ENCODE results near the gene TTC31.

TTC31 gene

DNA sequence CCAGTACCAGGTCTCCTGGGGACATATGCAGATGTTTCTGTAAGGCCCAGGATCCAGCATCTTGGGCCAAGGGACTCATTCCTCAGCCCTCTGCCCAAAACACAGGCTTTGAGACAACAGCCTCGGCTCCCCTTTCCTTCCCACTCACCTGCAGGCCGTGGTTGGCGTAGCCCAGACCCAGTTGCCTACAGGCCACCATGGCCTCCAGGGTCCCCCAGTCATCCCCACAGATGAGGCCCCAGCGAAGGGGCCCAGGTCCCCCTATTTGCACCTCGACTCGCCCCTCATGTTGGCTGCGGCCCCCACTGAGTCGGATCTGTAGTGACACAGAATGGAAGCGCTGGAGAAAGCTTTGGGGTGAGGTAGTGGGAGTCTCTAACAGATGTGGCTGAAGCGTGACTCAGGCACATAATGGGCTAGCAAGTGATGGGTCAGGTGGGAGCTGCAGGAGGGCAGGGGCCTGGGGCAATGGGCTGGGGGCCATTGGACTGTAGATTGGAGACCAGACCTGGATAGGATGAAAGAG lies 52.6 kb downstream of the TTC31 start:
- in situ Hi-C loops (cut with MboI; ENCODE audit: low pct_unique_long_range_greater_than_20kb, low sequenced_read_pairs, unreplicated experiment): no loop called here
- no peak for DNase-seq (ENCODE audit: low spot score)
- no peak for TF ChIP-seq CTCF (IDR thresholded peaks at IDR 0.05; ENCODE audit: extremely low read depth, insufficient read depth, missing control alignments)

- in situ Hi-C loops (cut with MboI; ENCODE audit: low pct_unique_long_range_greater_than_20kb, low sequenced_read_pairs, unreplicated experiment): no loop called here
- no peak for DNase-seq (ENCODE audit: low spot score)
- no peak for TF ChIP-seq CTCF (IDR thresholded peaks at IDR 0.05; ENCODE audit: extremely low read depth, insufficient read depth, missing control alignments)
These were observed 53.5 kb downstream of the TTC31 start for GRCh38 chr2:74536166-74536950.

GRCh38 chr2:74537140-74537539 lies 54.3 kb downstream of the TTC31 start:
- TF ChIP-seq CTCF (IDR thresholded peaks at IDR 0.05; ENCODE audit: extremely low read depth, insufficient read depth, missing control alignments): no peak
- in situ Hi-C loops (cut with MboI; ENCODE audit: low pct_unique_long_range_greater_than_20kb, low sequenced_read_pairs, unreplicated experiment): no loop called here
- DNase-seq (ENCODE audit: low spot score): no peak

DNA sequence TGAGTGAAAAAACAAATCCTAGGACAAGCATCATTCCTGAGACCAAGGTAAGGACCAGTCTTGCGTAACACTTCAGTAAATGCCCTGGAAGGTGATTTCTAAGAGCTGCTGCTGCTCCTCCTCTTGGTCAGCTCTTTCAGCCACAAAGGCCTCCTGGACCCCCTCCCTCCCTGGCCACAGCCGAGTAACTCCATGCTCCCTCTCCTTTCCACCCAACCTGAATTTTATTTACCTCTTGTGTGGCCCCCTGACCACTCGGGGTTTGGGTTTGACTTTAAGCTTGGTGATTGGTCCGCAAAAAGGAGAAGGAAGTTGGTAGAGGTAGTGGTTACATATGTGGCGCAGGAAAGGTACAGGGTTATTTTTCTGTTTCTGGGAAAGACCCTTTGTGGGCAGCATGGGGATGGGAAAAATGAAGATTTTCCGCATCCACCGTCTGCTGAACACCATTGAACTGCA lies 56.0 kb downstream of the TTC31 start:
- TF ChIP-seq CTCF (IDR thresholded peaks at IDR 0.05; ENCODE audit: extremely low read depth, insufficient read depth, missing control alignments): no peak
- peak; percentile 73 for DNase-seq (ENCODE audit: low spot score)
- in situ Hi-C loops (cut with MboI; ENCODE audit: low pct_unique_long_range_greater_than_20kb, low sequenced_read_pairs, unreplicated experiment): no loop called here

GRCh38 chr2:74540291-74540690 lies 57.4 kb downstream of the TTC31 start:
- no peak for TF ChIP-seq CTCF (IDR thresholded peaks at IDR 0.05; ENCODE audit: extremely low read depth, insufficient read depth, missing control alignments)
- no peak for DNase-seq (ENCODE audit: low spot score)
- in situ Hi-C loops (cut with MboI; ENCODE audit: low pct_unique_long_range_greater_than_20kb, low sequenced_read_pairs, unreplicated experiment): no loop called here

DNA sequence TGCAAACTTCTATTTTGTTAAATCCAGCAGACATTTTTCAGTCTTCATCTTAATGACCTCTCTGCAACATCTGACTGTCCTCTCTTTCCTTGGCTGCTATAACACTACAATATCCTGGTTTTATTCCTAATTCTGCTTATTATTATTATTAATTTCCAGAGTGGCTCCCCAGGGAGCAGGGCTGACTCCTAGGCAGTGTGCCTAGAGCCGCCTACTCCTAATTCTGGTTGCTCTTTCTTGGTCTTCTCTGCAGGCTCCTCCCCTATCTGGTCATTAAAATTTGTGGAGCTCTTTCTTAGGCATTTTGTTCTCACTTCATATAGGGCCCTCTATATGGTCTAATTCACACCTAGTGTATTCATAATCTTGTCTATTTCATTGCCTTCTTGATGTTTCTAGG lies 60.1 kb downstream of the TTC31 start:
- no peak for DNase-seq (ENCODE audit: low spot score)
- no peak for TF ChIP-seq CTCF (IDR thresholded peaks at IDR 0.05; ENCODE audit: extremely low read depth, insufficient read depth, missing control alignments)
- in situ Hi-C loops (cut with MboI; ENCODE audit: low pct_unique_long_range_greater_than_20kb, low sequenced_read_pairs, unreplicated experiment): no loop called here
